HG03439 (cell line): ENCODE results near the gene RALGAPB.
"Not testable (repeated sequence)": the region's sequence is repeated elsewhere in the genome, so short reads cannot be mapped to it uniquely, and the experiment has no call there.

Experiments used
- ATAC-seq: cut with Tn5 transposase; IDR thresholded peaks from one replicate; pipeline ENCODE4 v1.9.1; 2021; ENCODE audit warnings: mild to moderate bottlenecking, moderate library complexity; ENCODE audit not compliant: unreplicated experiment

Gene RALGAPB

DNA sequence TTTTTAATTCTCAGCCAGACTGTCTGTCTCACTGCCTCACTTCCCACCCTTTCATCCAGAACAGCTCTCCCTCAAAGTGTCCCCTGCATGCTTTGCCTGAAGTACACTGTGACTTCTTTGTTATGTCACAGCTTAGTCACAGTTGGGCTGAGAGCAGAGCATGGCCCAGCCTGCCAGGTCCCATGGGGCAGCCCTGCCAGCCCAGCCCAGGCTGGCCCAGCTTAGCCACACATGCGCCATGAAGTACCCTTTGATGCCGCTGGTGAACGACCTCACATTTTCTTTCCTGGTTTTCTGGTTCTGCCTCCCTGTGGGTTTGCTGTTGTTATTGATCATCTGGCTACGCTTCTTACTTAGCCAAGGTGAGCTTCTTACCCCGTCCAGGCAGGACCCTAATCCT, 108.4 kb downstream of the RALGAPB start, which contains the start of gene ADIG:
TSS of gene ADIG (plus strand) at position 185 of the 400 bp plus-strand sequence. CDS start at position 239, 54 bp downstream.
- no peak for ATAC-seq

- no peak for ATAC-seq
These were observed 109.3 kb downstream of the RALGAPB start for GRCh38 chr20:38581830-38582358.

- no peak for ATAC-seq
These were observed 110.7 kb downstream of the RALGAPB start for GRCh38 chr20:38583306-38583705.

- ATAC-seq = no peak
These were observed 111.6 kb downstream of the RALGAPB start for GRCh38 chr20:38584099-38584763.

- ATAC-seq = no peak
These were observed 112.9 kb downstream of the RALGAPB start for GRCh38 chr20:38585404-38586180.

GRCh38 chr20:38586181-38586525, 113.5 kb downstream of the RALGAPB start:
- no peak for ATAC-seq

GRCh38 chr20:38588303-38588702, 115.7 kb downstream of the RALGAPB start:
- no peak for ATAC-seq

- no peak for ATAC-seq
These were observed 116.7 kb downstream of the RALGAPB start for GRCh38 chr20:38589351-38589750.

DNA sequence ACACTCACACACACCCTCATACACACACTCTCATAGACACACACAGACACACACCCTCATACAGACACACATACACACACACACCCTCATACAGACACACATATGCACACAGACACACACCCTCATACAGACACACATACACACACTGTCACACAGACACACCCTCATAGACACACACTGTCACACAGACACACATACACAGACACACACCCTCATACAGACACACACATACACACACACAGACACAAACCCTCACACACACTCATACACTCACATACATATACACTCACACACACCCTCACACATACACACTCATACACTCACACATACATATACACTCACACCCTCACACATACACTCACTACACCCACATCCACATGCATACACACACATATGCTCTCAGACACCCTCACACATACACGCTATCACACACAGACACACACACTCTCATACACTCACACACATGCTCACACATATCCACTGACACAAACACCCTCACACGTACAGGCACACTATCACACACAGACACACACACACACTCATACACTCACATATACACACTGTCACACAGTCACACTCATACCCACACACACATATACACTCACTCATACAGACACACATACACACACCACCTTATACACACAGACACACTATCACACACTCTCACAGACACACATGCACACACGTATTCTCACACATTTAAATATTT, 117.5 kb downstream of the RALGAPB start:
- ATAC-seq = no peak

DNA sequence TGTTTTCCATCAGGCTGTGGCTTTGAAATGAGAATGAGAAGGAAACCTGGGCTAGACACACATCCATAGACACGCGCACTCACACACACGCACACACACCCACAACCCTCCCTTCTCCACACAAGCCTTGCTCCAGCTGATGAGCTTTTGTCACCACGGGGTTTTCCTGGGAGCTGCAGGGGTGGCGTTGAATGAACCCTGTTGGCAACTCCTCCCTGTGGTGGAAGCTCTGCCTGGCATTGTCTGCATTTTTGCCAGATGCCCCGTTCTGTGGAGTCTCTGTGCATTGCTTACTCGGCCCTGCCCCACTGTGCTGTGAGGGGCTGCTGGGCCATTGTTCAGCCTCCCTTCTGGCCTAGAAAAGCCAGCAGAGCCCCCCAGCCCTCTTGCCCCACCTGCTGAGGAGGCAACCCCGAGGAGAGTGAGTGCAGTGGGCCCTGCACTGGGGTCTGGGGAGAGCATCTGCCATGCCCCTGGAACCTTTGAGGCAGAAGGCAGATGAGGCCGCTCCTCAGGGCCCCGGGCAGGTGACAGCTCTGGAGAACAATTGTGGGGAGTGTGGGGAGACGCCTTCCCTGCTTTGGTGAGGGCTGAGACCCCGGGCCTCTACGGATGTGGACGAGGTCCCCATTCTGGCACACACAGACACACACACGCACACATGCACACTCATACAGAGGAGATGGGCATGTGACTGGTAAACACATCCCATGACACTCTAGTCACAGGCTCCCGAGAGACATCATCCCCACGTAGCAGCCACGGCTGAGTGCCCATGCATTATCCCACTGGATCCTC, 118.2 kb downstream of the RALGAPB start:
- ATAC-seq = no peak

DNA sequence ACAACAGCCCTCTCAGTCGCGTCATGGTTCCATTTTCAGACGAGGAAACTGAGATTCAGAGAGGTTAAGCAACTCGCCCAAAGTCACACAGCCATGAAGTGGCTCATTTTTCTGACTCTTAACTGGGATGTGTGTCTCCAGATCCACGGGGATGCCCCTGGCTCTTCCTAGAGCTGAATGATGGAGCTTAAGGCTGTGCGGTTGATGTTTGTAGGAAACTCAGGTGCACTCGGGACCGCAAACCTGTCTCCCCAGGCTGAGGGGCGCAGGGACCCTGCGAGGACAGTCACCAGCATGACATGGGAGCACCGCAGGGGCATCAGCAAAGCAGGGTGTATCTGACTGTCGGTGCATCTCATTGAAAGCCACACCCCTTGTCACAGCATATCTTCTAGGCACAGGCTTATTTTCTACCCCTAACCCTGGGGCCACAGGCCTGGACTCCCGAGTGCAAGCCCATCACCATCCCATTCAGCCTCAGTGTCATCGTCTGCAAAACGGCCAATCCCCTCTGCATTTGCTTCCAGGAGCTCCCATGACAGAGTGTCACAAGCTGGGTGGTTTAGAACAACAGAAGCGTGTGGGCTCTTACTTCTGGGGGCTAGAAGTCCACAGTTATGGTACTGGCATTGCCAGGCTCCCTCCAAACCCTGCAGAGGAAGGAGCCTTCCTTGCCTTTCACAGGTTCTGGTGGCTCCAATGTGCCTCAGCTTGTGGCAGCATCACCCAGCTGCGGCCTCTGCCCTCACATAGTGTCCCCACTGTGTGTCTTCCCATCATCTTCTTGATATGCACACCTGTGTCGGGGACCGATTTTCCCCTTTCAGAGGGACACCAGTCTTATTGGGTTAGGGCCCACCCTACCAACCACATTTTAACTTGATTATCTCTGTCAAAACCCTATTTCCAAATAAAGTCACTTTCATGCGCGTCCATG, 119.1 kb downstream of the RALGAPB start:
- no peak for ATAC-seq

DNA sequence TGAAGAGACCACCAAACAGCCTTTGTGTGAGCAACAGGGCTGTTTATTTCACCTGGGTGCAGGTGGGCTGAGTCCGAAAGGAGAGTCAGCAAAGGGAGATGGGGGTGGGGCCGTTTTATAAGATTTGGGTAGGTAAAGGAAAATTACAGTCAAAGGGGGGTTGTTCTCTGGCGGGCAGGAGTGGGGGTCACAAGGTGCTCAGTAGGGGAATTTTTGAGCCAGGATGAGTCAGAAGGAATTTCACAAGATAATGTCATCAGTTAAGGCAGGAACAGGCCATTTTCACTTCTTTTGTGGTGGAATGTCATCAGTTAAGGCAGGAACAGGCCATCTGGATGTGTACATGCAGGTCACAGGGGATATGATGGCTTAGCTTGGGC, 119.8 kb downstream of the RALGAPB start:
- not testable (repeated sequence) for ATAC-seq

DNA sequence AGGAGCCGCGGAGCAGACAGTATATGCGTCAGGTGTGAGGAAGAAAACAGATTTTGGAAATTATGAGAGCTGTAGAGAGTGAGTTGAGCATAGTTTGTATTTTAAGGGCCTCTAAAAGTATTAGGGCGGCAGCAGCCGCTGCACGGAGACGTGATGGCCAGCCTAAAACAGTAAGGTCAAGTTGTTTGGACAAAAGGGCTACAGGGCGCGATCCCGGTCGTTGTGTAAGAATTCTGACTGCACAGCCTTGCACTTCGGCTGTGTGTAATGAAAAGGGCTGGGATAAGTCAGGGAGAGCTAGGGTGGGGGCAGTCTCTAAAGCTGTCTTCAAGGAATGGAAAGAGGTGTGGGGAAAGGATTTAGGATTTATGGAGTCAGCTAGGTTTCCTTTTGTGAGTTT, 121.6 kb downstream of the RALGAPB start:
- ATAC-seq = not testable (repeated sequence)

- ATAC-seq = not testable (repeated sequence)
These were observed 123.2 kb downstream of the RALGAPB start for GRCh38 chr20:38595886-38596285.

DNA sequence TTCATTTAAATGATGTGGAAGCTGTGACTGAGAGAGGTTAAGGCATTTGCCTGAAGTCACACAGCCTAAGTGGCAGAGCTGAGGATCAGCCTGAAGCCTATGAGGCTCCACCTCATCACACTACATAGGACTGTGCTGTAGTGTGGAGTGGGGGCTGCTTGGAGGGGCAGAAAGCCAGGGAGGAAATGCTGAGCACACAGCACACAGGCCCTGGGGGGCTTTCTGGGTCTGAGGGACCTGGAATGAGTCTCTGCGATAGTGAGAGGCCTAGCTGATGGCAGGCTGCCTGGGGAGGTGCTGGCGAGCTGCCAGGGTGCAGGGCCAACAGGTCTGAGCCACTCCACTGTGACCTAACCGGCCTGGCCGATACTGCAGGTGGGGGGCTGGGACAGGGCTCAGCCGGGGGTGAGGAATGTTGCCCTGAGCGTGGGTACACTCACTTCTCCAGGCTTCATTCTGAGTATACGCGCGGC, 126.8 kb downstream of the RALGAPB start:
- ATAC-seq = no peak

GRCh38 chr20:38600057-38600456, 127.4 kb downstream of the RALGAPB start:
- ATAC-seq = no peak

DNA sequence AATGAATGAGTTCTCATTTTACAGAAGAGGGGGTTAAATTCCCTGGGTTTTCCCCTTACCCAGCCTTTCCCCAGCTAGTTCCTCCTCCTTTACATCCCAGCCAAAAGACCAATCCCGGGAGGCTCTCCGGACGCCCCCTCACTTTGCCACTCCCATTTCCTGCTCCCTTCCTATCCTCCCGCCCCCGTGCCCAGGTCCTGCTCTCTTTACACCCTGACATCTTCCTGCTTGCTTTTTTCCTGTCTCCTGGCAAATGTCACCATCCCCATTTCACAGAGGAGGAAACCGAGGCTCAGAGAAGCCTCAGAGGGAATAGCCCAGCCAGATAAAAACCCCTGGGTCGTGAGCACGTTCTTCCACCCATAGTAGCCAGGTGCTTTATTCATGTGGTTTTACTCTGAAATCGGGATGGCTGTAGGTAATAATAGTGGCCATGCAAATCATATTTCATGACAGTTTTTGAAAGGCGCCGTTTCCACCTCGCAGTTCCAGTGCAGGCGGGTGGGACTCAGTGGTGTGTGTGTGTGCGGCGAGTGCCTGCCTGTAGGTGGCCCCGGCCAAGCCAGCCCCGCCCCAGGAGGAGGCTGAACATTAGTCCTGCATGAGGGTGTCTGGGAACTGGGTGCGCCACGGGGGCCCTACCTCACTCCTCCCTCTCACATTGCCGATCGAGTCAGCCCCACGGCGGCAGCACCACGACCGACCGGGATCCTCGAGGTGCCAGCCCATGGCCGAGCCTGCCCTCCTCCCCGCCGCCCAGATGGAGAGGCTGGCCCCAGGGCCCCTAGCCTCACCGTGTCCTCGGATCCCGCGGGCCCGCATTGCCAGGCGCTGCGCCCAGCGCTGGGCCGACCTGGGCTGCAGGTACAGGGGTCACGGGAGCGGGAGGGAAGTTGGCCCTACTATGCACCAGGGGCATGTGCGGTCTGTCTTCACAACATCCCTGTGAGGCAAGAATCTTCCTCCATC, 128.9 kb downstream of the RALGAPB start, which contains the start of gene ARHGAP40:
TSS of gene ARHGAP40 (plus strand) at position 594 of the 969 bp plus-strand sequence.
- ATAC-seq = no peak

DNA sequence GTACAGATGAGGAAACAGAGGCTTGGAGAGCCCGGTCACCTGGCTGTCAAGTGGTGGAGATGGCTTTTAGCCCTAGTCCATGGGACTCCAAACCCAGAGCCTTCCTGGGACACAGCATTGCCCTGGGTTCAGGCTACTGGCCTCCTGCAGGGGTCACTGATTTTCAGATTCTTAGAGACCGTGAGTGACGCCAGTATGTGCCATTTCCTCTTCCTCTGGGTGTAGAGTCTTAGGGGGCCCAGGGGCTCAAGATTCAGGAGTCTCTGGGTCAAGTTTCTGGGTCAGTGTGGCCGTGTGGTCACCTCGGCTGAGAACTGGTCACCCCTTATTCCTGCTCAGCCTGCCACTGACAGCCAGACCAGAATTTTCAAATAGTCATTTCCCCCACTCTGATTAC, 129.5 kb downstream of the RALGAPB start:
- ATAC-seq = no peak
